GM19397 (cell line): ENCODE results near the gene CARD10.
"Not testable (repeated sequence)": the region's sequence is repeated elsewhere in the genome, so short reads cannot be mapped to it uniquely, and the experiment has no call there.

Experiments used
- ATAC-seq: cut with Tn5 transposase; IDR thresholded peaks from one replicate; pipeline ENCODE4 v1.9.1; 2021; ENCODE audit warnings: mild to moderate bottlenecking, moderate library complexity; ENCODE audit not compliant: unreplicated experiment

CARD10 gene

GRCh38 chr22:37470087-37470445, 49.1 kb downstream of the CARD10 start:
- ATAC-seq = no peak

GRCh38 chr22:37469416-37470086, 49.7 kb downstream of the CARD10 start:
- ATAC-seq = no peak

GRCh38 chr22:37468201-37468695, 51.0 kb downstream of the CARD10 start:
- not testable (repeated sequence) for ATAC-seq

- ATAC-seq = no peak
Observed at GRCh38 chr22:37467391-37467955, 51.7 kb downstream of the CARD10 start.

GRCh38 chr22:37464181-37464580, 55.0 kb downstream of the CARD10 start:
- no peak for ATAC-seq

- no peak for ATAC-seq
Observed at GRCh38 chr22:37462983-37463382, 56.2 kb downstream of the CARD10 start.

- no peak for ATAC-seq
Observed at GRCh38 chr22:37462436-37462835, 56.8 kb downstream of the CARD10 start.

- ATAC-seq = no peak
Observed at GRCh38 chr22:37461961-37462360, 57.3 kb downstream of the CARD10 start.

- ATAC-seq = no peak
Observed at GRCh38 chr22:37460684-37461083, 58.5 kb downstream of the CARD10 start.

- no peak for ATAC-seq
Observed at GRCh38 chr22:37459206-37459605, 60.0 kb downstream of the CARD10 start.

- peak; percentile 57 for ATAC-seq
Observed at GRCh38 chr22:37457093-37457893, 61.9 kb downstream of the CARD10 start.

GRCh38 chr22:37456346-37456745, 62.9 kb downstream of the CARD10 start:
- no peak for ATAC-seq

GRCh38 chr22:37455896-37456295, 63.3 kb downstream of the CARD10 start:
- no peak for ATAC-seq

- no peak for ATAC-seq
Observed at GRCh38 chr22:37454857-37455686, 64.1 kb downstream of the CARD10 start.

- ATAC-seq = no peak
Observed at GRCh38 chr22:37453696-37454095, 65.5 kb downstream of the CARD10 start.

- no peak for ATAC-seq
Observed at GRCh38 chr22:37451218-37451617, 68.0 kb downstream of the CARD10 start.

GRCh38 chr22:37449331-37450001, 69.7 kb downstream of the CARD10 start:
- ATAC-seq = no peak

- no peak for ATAC-seq
Observed at GRCh38 chr22:37448516-37449127, 70.6 kb downstream of the CARD10 start.

GRCh38 chr22:37445501-37445900, 73.7 kb downstream of the CARD10 start:
- no peak for ATAC-seq

GRCh38 chr22:37443977-37444376, 75.2 kb downstream of the CARD10 start:
- no peak for ATAC-seq
